ENCODE data around the gene PDX1.

The PDX1 gene

GRCh38 chr13:27969082-27969865 is 49.5 kb downstream of the PDX1 start, which contains the start of gene CDX2:
Gene CDX2, minus strand, starts transcription at chr13:27969315. Its CDS starts 309 bp downstream, at chr13:27969006.
- no peak for DNase-seq (ENCODE audit: low read depth)
- TF ChIP-seq, protein P1, sequence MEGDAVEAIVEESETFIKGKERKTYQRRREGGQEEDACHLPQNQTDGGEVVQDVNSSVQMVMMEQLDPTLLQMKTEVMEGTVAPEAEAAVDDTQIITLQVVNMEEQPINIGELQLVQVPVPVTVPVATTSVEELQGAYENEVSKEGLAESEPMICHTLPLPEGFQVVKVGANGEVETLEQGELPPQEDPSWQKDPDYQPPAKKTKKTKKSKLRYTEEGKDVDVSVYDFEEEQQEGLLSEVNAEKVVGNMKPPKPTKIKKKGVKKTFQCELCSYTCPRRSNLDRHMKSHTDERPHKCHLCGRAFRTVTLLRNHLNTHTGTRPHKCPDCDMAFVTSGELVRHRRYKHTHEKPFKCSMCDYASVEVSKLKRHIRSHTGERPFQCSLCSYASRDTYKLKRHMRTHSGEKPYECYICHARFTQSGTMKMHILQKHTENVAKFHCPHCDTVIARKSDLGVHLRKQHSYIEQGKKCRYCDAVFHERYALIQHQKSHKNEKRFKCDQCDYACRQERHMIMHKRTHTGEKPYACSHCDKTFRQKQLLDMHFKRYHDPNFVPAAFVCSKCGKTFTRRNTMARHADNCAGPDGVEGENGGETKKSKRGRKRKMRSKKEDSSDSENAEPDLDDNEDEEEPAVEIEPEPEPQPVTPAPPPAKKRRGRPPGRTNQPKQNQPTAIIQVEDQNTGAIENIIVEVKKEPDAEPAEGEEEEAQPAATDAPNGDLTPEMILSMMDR (IDR thresholded peaks at IDR 0.05; ENCODE audit: low read depth, low read length, missing control alignments), result no peak
- H3K4me3 ChIP-seq (ENCODE audit: low read depth, low read length), result no peak within 1 kb of the TSS
- in situ Hi-C loops (cut with HindIII; ENCODE audit: low sequenced_read_pairs), result loop anchor here (25.0 kb wide), 1 partner anchor 132 kb away; no protein-coding TSS in a partner anchor

GRCh38 chr13:27969866-27970229 is 50.0 kb downstream of the PDX1 start:
- H3K4me3 ChIP-seq (ENCODE audit: low read depth, low read length), result no peak overlapping the region
- in situ Hi-C loops (cut with HindIII; ENCODE audit: low sequenced_read_pairs), result loop anchor here (25.0 kb wide), 1 partner anchor 133 kb away; no protein-coding TSS in a partner anchor
- no peak for DNase-seq (ENCODE audit: low read depth)
- TF ChIP-seq, protein P1 (IDR thresholded peaks at IDR 0.05; ENCODE audit: low read depth, low read length, missing control alignments), result no peak

- H3K4me3 ChIP-seq (ENCODE audit: low read depth, low read length), result no peak overlapping the region
- no peak for DNase-seq (ENCODE audit: low read depth)
- TF ChIP-seq, protein P1 (IDR thresholded peaks at IDR 0.05; ENCODE audit: low read depth, low read length, missing control alignments), result no peak
- in situ Hi-C loops (cut with HindIII; ENCODE audit: low sequenced_read_pairs), result loop anchor here (25.0 kb wide), 1 partner anchor 133 kb away; no protein-coding TSS in a partner anchor
Observed at GRCh38 chr13:27970382-27971235, 50.8 kb downstream of the PDX1 start.

- TF ChIP-seq, protein P1 (IDR thresholded peaks at IDR 0.05; ENCODE audit: low read depth, low read length, missing control alignments), result no peak
- no peak for DNase-seq (ENCODE audit: low read depth)
- no peak overlapping the region for H3K4me3 ChIP-seq (ENCODE audit: low read depth, low read length)
- in situ Hi-C loops (cut with HindIII; ENCODE audit: low sequenced_read_pairs), result loop anchor here (25.0 kb wide), 1 partner anchor 134 kb away; no protein-coding TSS in a partner anchor
Observed at GRCh38 chr13:27971236-27971645, 51.4 kb downstream of the PDX1 start.

- no peak overlapping the region for H3K4me3 ChIP-seq (ENCODE audit: low read depth, low read length)
- DNase-seq (ENCODE audit: low read depth), result no peak
- TF ChIP-seq, protein P1 (IDR thresholded peaks at IDR 0.05; ENCODE audit: low read depth, low read length, missing control alignments), result no peak
- in situ Hi-C loops (cut with HindIII; ENCODE audit: low sequenced_read_pairs), result loop anchor here (25.0 kb wide), 1 partner anchor 135 kb away; no protein-coding TSS in a partner anchor
Observed at GRCh38 chr13:27971776-27972477, 52.1 kb downstream of the PDX1 start.

GRCh38 chr13:27972478-27972820 is 52.6 kb downstream of the PDX1 start:
- TF ChIP-seq, protein P1 (IDR thresholded peaks at IDR 0.05; ENCODE audit: low read depth, low read length, missing control alignments), result no peak
- no peak overlapping the region for H3K4me3 ChIP-seq (ENCODE audit: low read depth, low read length)
- DNase-seq (ENCODE audit: low read depth), result no peak
- in situ Hi-C loops (cut with HindIII; ENCODE audit: low sequenced_read_pairs), result loop anchor here (25.0 kb wide), 1 partner anchor 135 kb away; no protein-coding TSS in a partner anchor

Measured in astrocyte of the cerebellum (primary cell).